AG09319 (cell line): ENCODE measurements around the gene IER5.

Experiments used
- DNase-seq: peaks from one replicate; pipeline ENCODE4 v3.0.0-alpha.2; 2010; ENCODE audit warnings: low read depth; ENCODE audit errors: extremely low read depth
- TF ChIP-seq, protein P1 (sequence below): IDR thresholded peaks from 2 replicates; pipeline ENCODE4 v1.5.1; 2011; ENCODE audit warnings: low read depth, mild to moderate bottlenecking, inconsistent platforms, low read length, moderate library complexity

The IER5 gene

DNA sequence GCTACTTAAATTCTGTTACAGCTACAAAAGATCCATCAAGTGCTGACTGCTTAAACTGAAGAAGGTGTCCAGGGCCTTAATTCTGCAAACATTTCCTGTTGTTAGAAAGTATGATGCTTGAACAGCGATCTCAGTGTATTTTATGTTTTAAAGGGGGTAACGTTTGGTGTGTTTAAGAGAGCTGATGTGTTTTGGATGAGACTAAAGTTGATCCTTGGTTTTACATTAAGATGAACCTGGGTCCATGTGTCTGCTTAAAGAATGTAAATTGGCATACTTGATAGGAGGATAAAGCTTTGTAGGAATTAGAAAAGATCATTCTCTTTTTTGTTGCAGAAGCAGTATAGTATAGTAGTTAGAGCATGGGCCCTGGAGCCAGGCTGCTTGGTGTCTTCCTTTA, 3.6 kb downstream of the IER5 start:
- TF ChIP-seq, protein P1, sequence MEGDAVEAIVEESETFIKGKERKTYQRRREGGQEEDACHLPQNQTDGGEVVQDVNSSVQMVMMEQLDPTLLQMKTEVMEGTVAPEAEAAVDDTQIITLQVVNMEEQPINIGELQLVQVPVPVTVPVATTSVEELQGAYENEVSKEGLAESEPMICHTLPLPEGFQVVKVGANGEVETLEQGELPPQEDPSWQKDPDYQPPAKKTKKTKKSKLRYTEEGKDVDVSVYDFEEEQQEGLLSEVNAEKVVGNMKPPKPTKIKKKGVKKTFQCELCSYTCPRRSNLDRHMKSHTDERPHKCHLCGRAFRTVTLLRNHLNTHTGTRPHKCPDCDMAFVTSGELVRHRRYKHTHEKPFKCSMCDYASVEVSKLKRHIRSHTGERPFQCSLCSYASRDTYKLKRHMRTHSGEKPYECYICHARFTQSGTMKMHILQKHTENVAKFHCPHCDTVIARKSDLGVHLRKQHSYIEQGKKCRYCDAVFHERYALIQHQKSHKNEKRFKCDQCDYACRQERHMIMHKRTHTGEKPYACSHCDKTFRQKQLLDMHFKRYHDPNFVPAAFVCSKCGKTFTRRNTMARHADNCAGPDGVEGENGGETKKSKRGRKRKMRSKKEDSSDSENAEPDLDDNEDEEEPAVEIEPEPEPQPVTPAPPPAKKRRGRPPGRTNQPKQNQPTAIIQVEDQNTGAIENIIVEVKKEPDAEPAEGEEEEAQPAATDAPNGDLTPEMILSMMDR, result no peak
- DNase-seq, result no peak

DNA sequence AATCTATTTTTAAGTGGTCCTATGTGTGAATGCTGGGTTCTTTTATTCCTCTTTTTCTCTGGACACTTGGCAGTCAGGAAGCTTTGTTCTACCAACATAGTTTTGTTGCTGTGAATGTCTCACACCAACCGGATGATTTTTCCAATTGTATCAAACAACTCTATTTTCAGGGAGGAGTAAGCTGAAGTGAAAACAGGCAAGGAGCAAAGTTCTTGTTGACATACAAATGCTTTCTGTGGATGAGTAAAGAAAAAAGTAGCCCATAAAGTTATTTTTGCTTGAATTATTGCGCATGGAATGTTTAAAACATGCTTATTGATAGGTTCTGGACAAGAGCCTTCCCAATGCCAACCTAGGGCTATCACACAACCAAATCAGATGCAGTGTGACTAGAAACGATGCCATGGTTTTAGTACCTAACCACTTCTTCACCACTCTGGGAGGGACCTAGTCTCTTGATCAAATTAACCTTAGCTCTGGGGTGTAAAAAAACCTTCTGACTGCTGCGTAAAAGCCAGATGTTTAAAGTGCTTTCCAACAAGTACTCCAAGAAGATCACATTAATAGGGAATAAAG, 4.5 kb downstream of the IER5 start:
- TF ChIP-seq, protein P1, result no peak
- no peak for DNase-seq

DNA sequence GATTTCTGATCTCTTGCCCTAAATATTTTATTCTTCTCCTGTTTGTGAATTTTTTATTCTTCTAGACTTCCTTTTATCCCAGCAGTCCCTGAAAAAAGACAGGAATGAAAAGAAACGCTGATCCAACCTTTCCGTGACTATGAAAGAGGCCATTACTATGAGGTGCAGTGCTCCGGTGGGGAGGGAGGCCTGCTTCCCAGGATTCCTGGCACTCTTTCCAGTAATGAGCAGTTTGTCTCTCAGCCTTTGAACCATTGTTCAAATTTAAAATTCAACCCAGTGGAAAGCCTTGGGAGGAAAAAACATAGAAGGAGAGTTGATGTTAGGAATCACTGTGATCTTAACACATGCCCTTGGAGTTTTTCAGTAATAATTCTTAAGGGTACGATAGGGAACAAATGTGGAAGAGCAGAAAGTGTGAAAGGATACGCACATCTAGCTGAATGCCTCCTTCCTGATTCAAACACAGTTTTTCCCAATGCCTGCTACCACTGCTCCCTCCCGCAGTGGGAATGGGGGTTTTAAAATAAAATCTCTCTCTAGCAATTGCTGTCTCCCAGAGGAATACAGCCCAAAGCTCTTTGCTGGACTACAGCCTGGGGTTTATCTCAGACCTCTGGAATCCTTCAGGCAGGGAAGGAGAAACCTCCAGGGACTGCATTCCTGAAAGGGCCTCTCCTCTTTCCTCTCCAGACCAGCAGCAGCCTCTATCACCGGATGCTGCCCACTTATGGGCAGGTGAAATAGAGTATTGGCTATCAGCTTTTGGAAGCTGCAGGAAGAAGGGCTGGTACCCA, 6.1 kb downstream of the IER5 start:
- DNase-seq, result no peak
- TF ChIP-seq, protein P1, result no peak

DNA sequence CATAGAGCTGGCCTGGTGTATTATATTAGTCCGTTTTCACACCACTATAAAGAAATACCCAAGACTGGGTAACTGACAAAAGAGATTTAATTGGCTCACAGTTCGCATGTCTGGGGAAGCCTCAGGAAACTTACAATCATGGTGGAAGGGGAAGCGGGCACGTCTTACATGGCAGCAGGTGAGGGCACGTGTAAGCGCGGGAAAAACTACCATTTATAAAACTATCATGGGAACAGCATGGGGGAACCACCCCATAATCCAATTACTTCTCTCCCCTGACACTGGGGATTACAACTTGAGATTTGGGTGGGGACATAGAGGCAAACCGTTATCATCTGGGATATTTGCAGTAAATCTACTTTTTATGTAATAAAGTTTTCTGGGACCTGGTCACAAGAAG, 6.8 kb downstream of the IER5 start:
- DNase-seq, result no peak
- TF ChIP-seq, protein P1, result no peak

DNA sequence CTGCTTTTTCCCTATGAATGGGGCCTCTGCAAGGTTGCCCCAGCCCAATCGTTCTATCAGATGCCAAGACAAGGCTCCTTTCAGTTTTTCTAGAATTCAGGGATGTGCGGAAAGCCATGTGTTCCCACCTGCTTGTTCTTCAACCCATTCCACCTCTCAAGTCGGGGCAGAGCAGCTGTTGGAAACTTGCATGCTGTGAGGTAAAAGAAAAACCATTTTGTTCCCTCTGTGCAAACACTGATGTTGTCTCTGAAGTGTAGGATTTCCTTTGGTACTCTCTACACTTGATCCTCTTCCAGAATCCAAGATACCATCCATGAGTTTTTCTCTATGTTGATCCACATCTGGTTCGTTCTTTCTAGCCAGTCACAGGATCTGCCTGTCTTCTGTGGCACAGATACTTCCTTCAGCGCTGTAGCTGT, 7.3 kb downstream of the IER5 start:
- TF ChIP-seq, protein P1, result no peak
- DNase-seq, result no peak

DNA sequence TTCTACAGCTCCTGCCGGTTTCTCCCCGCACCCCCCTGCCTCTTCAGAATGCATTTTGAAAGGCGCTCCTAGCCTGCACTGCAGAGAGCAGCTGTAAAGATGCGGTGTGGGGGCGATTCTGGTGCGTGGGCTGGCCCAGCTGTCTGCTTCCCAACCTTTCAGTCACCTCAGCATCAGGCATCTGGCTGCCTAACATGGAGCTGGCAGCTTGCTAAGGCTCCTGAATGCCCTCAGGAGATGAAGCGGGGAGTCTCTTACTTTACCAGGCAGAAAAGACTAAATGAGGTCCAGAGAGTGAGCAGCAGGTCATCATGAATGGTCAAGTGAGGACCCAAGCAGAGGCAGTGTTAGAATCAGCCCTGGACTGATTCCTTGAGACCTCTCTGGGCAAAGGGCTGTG, 8.7 kb downstream of the IER5 start:
- TF ChIP-seq, protein P1, result no peak
- DNase-seq, result no peak
